K562 (cell line): ENCODE data around the gene ZNF567. TPM values are rescaled to one million over a fixed set of nuclear protein-coding genes. Genes with fewer than 3 reads are reported as not detected.

Experiments used
- ETV6 ChIP-seq, 3 experiments: fragments of 150-350 bp in 1 of 3; sonication (generic) in 1 of 3; formaldehyde crosslinking in 1 of 3; IDR thresholded peaks; 2 replicates each; pipeline versions ENCODE4 v1.6.1 to v1.8.0; 2014 to 2022; ENCODE audit warnings: borderline replicate concordance in 2 of 3, low read depth in 2 of 3, antibody characterized with exemption in 1 of 3, low read length in 1 of 3, mild to moderate bottlenecking in 1 of 3, missing genetic modification reagents in 1 of 3
- MNT ChIP-seq, 2 experiments: fragments of 450-650 bp; conservative IDR thresholded peaks; 2 replicates each; pipeline ENCODE4 v1.6.1; 2017; ENCODE audit warnings: mild to moderate bottlenecking in 2 of 2, moderate library complexity in 2 of 2
- MYNN ChIP-seq, 2 experiments: sonication (generic); formaldehyde crosslinking in 1 of 2; IDR thresholded peaks; 2 replicates each; pipeline versions ENCODE4 v1.5.0 to v1.6.1; 2016 to 2020; ENCODE audit warnings: antibody characterized with exemption in 1 of 2, missing genetic modification reagents in 1 of 2
- PATZ1 ChIP-seq: fragments of 250-450 bp; sonication (Bioruptor Pico); IDR thresholded peaks from 2 replicates; pipeline ENCODE4 v1.5.0; 2020; ENCODE audit warnings: mild to moderate bottlenecking, borderline replicate concordance
- RBM22 ChIP-seq: fragments of 200-400 bp; formaldehyde crosslinking; IDR thresholded peaks from 2 replicates; pipeline ENCODE4 v1.6.1; 2018; ENCODE audit warnings: low read length, low read depth; ENCODE audit not compliant: poor library complexity, severe bottlenecking
- SIN3A ChIP-seq, 2 experiments: fragments of 150-350 bp in 1 of 2; IDR thresholded peaks; 2 replicates each; pipeline ENCODE4 v1.6.1; 2011 to 2016; ENCODE audit warnings: borderline replicate concordance in 2 of 2, low read depth in 2 of 2, low read length in 2 of 2, mild to moderate bottlenecking in 2 of 2, moderate library complexity in 2 of 2; ENCODE audit not compliant: control insufficient read depth in 1 of 2
- SP1 ChIP-seq: sonication (generic); formaldehyde crosslinking; IDR thresholded peaks from 2 replicates; pipeline ENCODE4 v1.8.1; 2022; ENCODE audit warnings: mild to moderate bottlenecking, missing genetic modification reagents
- SRSF9 ChIP-seq: fragments of 200-400 bp; formaldehyde crosslinking; IDR thresholded peaks from 2 replicates; pipeline ENCODE4 v1.6.1; 2017; ENCODE audit warnings: low read depth, low read length, borderline replicate concordance
- STAT5A ChIP-seq: IDR thresholded peaks from 2 replicates; pipeline ENCODE4 v1.6.1; 2012; ENCODE audit warnings: low read length, inconsistent platforms, borderline replicate concordance
- TAF1 ChIP-seq: IDR thresholded peaks from 2 replicates; pipeline ENCODE4 v1.6.1; 2011; ENCODE audit warnings: mild to moderate bottlenecking, low read length, moderate library complexity; ENCODE audit not compliant: insufficient read depth, control insufficient read depth, severe bottlenecking; ENCODE audit errors: extremely low read depth
- TCFL5 ChIP-seq: fragments of 250-450 bp; sonication (Bioruptor Pico); conservative IDR thresholded peaks from 2 replicates; pipeline ENCODE4 v1.6.1; 2021; ENCODE audit warnings: mild to moderate bottlenecking, moderate library complexity, matching md5 sums
- ZBTB9 ChIP-seq: fragments of 450-650 bp; formaldehyde crosslinking; IDR thresholded peaks from 2 replicates; pipeline ENCODE4 v1.4.0; 2020; ENCODE audit warnings: mild to moderate bottlenecking, moderate library complexity
- polyA plus RNA-seq, 8 experiments: library from polyadenylated mRNA; depleted of rRNA in 4 of 8; stranded (reverse) in 5 of 8; unstranded in 3 of 8; fragments of >200 nt; fragmentation: Nextera tagmentation in 2 of 8; fragmentation: Illumina TruSeq in 1 of 8; extraction: Ambion mirVana in 2 of 8; extraction: Trizol in 1 of 8; gene quantifications; 2 replicates each; pipeline versions ENCODE4 v1.2.1 to v1.2.3, GENCODE V29; 2011 to 2014; ENCODE audit warnings: inconsistent platforms in 1 of 8, missing spikeins in 1 of 8
- total RNA-seq, 7 experiments: library from RNA; depleted of rRNA in 6 of 7; stranded (reverse); fragments of >200 nt in 6 of 7; fragmentation: Illumina TruSeq in 2 of 7; extraction: Trizol in 2 of 7; gene quantifications; 2 replicates each; pipeline versions ENCODE4 v1.2.1 to v1.2.3, GENCODE V29; 2011 to 2021; ENCODE audit warnings: low replicate concordance in 1 of 7
- TF ChIP-seq, protein P1 (sequence below): fragments of 450-650 bp; IDR thresholded peaks from 2 replicates; pipeline ENCODE4 v1.6.1; 2016; ENCODE audit warnings: borderline replicate concordance
- TF ChIP-seq, protein P2 (sequence below), 2 experiments: fragments of 450-650 bp; IDR thresholded peaks; 2 replicates each; pipeline ENCODE4 v1.6.1; 2016

Gene ZNF567
- total and polyA plus RNA-seq, 9 of the 15 experiments (the other 6 are each of a cell fraction or from before 2014, with no cell fraction given) = 3.1 to 11.5 (median 7.4) TPM

GRCh38 chr19:36687214-36688056 lies at the start of gene ZNF567 (continued):
- TF ChIP-seq, protein P1, sequence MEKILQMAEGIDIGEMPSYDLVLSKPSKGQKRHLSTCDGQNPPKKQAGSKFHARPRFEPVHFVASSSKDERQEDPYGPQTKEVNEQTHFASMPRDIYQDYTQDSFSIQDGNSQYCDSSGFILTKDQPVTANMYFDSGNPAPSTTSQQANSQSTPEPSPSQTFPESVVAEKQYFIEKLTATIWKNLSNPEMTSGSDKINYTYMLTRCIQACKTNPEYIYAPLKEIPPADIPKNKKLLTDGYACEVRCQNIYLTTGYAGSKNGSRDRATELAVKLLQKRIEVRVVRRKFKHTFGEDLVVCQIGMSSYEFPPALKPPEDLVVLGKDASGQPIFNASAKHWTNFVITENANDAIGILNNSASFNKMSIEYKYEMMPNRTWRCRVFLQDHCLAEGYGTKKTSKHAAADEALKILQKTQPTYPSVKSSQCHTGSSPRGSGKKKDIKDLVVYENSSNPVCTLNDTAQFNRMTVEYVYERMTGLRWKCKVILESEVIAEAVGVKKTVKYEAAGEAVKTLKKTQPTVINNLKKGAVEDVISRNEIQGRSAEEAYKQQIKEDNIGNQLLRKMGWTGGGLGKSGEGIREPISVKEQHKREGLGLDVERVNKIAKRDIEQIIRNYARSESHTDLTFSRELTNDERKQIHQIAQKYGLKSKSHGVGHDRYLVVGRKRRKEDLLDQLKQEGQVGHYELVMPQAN = 0 out of 2 replicates have a peak, but pooled peaks have one; percentile 5
- TF ChIP-seq RBM22 (no peak), ZBTB9 (CRISPR knock-in tag) (peak; percentile 35; the same call in 1 of the 2 replicates), SP1 (no peak), ETV6 (IDR thresholded peaks at IDR 0.05; ENCODE audit: borderline replicate concordance in 1 of 2, low read depth in 2 of 2, low read length in 1 of 2) (no peak), ETV6 (CRISPR knock-in tag; IDR thresholded peaks at IDR 0.05; ENCODE audit: borderline replicate concordance) (no peak), SRSF9 (no peak), STAT5A (no peak), MYNN (IDR thresholded peaks at IDR 0.05) (no peak), MYNN (CRISPR knock-in tag; IDR thresholded peaks at IDR 0.05) (no peak), MNT (conservative IDR thresholded peaks at IDR 0.05) (peak; percentile 37 to 59; a peak in 3 of 4 replicates), TCFL5 (CRISPR knock-in tag) (no peak), SIN3A (IDR thresholded peaks at IDR 0.05; ENCODE audit: borderline replicate concordance in 2 of 2, control insufficient read depth in 1 of 2, low read depth in 2 of 2, low read length in 2 of 2) (peak in 1 of 2 experiments; percentile 29; a peak in 2 of 4 replicates), PATZ1 (no peak), TAF1 (no peak)
- TF ChIP-seq, protein P2, sequence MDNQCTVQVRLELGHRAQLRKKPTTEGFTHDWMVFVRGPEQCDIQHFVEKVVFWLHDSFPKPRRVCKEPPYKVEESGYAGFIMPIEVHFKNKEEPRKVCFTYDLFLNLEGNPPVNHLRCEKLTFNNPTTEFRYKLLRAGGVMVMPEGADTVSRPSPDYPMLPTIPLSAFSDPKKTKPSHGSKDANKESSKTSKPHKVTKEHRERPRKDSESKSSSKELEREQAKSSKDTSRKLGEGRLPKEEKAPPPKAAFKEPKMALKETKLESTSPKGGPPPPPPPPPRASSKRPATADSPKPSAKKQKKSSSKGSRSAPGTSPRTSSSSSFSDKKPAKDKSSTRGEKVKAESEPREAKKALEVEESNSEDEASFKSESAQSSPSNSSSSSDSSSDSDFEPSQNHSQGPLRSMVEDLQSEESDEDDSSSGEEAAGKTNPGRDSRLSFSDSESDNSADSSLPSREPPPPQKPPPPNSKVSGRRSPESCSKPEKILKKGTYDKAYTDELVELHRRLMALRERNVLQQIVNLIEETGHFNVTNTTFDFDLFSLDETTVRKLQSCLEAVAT (IDR thresholded peaks at IDR 0.05) = no peak
